ENCODE measurements around the gene MMD.

GRCh38 chr17:55377671-55378275 lies 43.9 kb downstream of the MMD start:
- TF ChIP-seq EZH2 (IDR thresholded peaks at IDR 0.05; ENCODE audit: borderline replicate concordance, insufficient read depth, low read depth, low read length, poor library complexity, severe bottlenecking) (no peak), CTCF (IDR thresholded peaks at IDR 0.05) (no peak)

All from B cell (primary cell).